ENCODE results near the gene DUSP9. TPM values are rescaled to one million over a fixed set of nuclear protein-coding genes. Genes with fewer than 3 reads are reported as not detected.

Gene DUSP9, protein sequence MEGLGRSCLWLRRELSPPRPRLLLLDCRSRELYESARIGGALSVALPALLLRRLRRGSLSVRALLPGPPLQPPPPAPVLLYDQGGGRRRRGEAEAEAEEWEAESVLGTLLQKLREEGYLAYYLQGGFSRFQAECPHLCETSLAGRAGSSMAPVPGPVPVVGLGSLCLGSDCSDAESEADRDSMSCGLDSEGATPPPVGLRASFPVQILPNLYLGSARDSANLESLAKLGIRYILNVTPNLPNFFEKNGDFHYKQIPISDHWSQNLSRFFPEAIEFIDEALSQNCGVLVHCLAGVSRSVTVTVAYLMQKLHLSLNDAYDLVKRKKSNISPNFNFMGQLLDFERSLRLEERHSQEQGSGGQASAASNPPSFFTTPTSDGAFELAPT
- total RNA-seq (under 1 TPM in 2 of 5 donors, not detected in 3; 0.13 to 0.19 TPM), total RNA-seq (0 to 0.34 (median 0) reads per million in 29 experiments)
- not detected for total RNA-seq (2013)

DNA sequence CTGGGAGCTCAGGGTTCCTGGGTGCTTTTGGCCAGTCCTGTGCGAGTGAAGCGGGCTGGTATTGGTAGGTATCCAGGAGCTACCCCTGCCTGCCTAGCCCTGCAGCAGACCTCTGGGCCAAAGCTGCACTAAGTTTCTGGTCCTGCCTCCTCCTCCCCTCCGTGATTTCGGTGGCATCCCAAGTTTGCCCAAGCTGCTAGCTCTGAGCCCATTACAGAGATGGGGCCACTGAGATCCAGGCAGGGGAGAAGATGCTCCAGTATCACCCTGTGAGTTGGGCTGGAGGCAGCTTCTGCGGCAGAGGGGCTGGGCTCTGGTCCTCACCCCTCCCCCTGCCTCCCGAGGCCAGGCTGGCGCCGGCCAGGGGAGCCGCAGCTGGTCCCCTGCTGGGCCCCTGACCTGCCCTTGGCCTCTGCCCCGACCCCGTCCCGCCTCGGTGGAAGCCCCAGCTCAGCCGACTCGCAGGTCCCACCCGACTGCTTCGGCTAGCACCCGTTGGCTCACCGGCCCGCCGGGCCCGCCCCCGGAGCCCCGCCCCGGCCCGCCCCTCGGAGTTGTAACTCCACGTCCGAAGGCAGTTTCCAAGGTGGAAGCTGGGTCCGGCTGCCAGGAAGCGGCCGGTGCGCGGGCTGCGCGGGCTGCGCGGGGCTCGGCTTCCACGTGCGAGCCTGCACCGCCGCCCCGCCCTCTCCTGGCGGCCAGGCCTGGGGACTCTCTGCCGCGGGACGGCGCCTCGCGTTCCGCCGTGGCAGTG is at the start of gene DUSP9:
Gene DUSP9, plus strand, starts transcription at position 584 of the 754 bp plus-strand sequence. CDS start 751 bp downstream, outside the sequence.
- DNase-seq (peak in 2 of 35 experiments; percentile 10 to 22), ATAC-seq (replicated peaks in 1 of 4) (peak in 3 of 4 experiments; percentile 31 to 39 (median 32))
- ChIA-PET CTCF (interaction anchor here (0.6 to 1.0 kb wide), 3 partner anchors 16 to 37 kb away, joined by 3 read pairs; no protein-coding TSS in a partner anchor), POLR2A (no interaction called here)
- no peak within 1 kb of the TSS for H3K27ac ChIP-seq (ENCODE audit: low read length)
- H3K27me3 ChIP-seq (replicated peaks in 1 of 2; ENCODE audit: control insufficient read depth in 2 of 2, extremely low read depth in 1 of 2, insufficient read depth in 2 of 2, low read length in 1 of 2), result peaks cover 8 to 62% of the 10 kb centered on the region in 2 experiments
- H3K4me1 ChIP-seq (ENCODE audit: control insufficient read depth in 1 of 2, extremely low read depth in 1 of 2, insufficient read depth in 2 of 2, low read length in 2 of 2), result peaks cover 0 to 30% of the 10 kb centered on the region in 2 experiments
- peak within 1 kb of the TSS in 1 of 2 donors; percentile 47 for H3K4me3 ChIP-seq (ENCODE audit: control insufficient read depth in 1 of 2, extremely low read depth in 1 of 2, low read length in 1 of 2)
- Mint-ChIP-seq H3K27me3 (peaks cover 15 to 33% of the 10 kb centered on the region in 2 donors), H3K4me3 (peak within 1 kb of the TSS; percentile 9 to 34 (median 31)), H3K9me3 (no peaks in the 10 kb centered on the region), H3K36me3 (no peaks in the 10 kb centered on the region), H3K27ac (no peak within 1 kb of the TSS), H3K4me1 (peaks cover 6 to 16% (median 9%) of the 10 kb centered on the region in 3 donors)
- H3K9me3 ChIP-seq, result no peaks in the 10 kb centered on the region
- WGBS (ENCODE audit: insufficient coverage), result 7% methylated on average over 22 of the region's 53 CpGs
- H3K36me3 ChIP-seq (ENCODE audit: control insufficient read depth in 2 of 2, extremely low read depth in 1 of 2, insufficient read depth in 1 of 2, low read length in 1 of 2), result no peaks in the 10 kb centered on the region

DNA sequence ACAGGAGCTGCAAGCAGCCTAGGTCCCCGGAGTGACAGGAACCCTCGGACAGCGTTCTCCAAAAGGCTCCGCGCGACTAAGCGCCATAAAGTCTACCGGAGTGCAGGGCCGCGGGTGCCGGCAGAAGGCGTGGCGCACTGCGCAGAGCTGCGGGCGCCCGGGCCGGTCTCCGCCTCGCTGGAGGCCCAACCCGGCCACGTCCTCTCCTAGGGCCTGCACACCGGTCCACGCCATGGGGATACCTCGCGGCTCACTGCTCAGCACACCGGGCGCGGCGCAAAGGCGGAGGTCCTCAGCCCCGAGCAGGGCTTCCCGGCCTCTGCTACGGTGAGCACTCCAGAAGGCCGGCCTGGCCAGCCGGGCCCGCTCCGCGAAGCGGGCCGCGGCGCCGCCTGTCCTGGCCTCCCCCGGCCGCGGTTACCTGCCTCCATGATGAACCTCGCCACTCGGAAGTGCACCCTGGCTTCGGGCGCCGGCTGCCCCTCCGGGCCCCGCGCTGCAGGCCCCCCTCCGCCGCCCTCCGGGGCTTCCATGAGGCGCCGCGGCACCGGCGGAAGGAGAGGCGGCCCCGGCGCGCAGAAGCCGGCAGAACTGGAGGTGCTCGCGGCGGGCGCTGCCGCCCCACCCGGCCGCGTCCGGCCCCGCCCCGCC is 48.3 kb upstream of the DUSP9 start, which contains the start of gene CCNQ:
Gene CCNQ, minus strand, starts transcription at position 599 of the 651 bp plus-strand sequence. Its CDS starts 66 bp downstream, at position 533.
- POLR2A ChIA-PET, result interaction anchor here (0.6 to 0.7 kb wide), 3 partner anchors 18 to 717 kb away, joined by 3 to 6 read pairs (median 3); no protein-coding TSS in a partner anchor
- Histone ChIP-seq H3K4me1 (ENCODE audit: control insufficient read depth in 1 of 2, extremely low read depth in 1 of 2, insufficient read depth in 2 of 2, low read length in 2 of 2) (peaks cover 2 to 47% of the 10 kb centered on the region in 2 experiments), H3K9me3 (no peaks in the 10 kb centered on the region), H3K27me3 (replicated peaks in 1 of 2; ENCODE audit: control insufficient read depth in 2 of 2, extremely low read depth in 1 of 2, insufficient read depth in 2 of 2, low read length in 1 of 2) (no peaks in the 10 kb centered on the region), H3K27ac (ENCODE audit: low read length) (no peak within 1 kb of the TSS), H3K4me3 (ENCODE audit: control insufficient read depth in 1 of 2, extremely low read depth in 1 of 2, low read length in 1 of 2) (peak within 1 kb of the TSS; percentile 64 to 73), H3K36me3 (ENCODE audit: control insufficient read depth in 2 of 2, extremely low read depth in 1 of 2, insufficient read depth in 1 of 2, low read length in 1 of 2) (peaks cover 2 to 21% of the 10 kb centered on the region in 2 donors)
- Mint-ChIP-seq H3K36me3 (peaks cover 5% of the 10 kb centered on the region), H3K27ac (peak within 1 kb of the TSS; percentile 77 to 84), H3K9me3 (no peaks in the 10 kb centered on the region), H3K4me3 (peak within 1 kb of the TSS; percentile 82 to 87 (median 85)), H3K4me1 (peaks cover 41 to 51% (median 50%) of the 10 kb centered on the region in 3 donors), H3K27me3 (peaks cover 0 to 13% of the 10 kb centered on the region in 2 donors)
- ATAC-seq (replicated peaks in 1 of 4), result peak; percentile 41 to 80 (median 77)
- CTCF ChIA-PET, result interaction anchor here in 1 of 2 donors (0.7 to 1.0 kb wide), 2 partner anchors 11 to 66 kb away, joined by 3 read pairs; no protein-coding TSS in a partner anchor
- under 1% methylated on average over 79 of the region's 79 CpGs for WGBS (ENCODE audit: insufficient coverage)
- peak in 9 of 35 experiments; percentile 5 to 31 (median 20) for DNase-seq

DNA sequence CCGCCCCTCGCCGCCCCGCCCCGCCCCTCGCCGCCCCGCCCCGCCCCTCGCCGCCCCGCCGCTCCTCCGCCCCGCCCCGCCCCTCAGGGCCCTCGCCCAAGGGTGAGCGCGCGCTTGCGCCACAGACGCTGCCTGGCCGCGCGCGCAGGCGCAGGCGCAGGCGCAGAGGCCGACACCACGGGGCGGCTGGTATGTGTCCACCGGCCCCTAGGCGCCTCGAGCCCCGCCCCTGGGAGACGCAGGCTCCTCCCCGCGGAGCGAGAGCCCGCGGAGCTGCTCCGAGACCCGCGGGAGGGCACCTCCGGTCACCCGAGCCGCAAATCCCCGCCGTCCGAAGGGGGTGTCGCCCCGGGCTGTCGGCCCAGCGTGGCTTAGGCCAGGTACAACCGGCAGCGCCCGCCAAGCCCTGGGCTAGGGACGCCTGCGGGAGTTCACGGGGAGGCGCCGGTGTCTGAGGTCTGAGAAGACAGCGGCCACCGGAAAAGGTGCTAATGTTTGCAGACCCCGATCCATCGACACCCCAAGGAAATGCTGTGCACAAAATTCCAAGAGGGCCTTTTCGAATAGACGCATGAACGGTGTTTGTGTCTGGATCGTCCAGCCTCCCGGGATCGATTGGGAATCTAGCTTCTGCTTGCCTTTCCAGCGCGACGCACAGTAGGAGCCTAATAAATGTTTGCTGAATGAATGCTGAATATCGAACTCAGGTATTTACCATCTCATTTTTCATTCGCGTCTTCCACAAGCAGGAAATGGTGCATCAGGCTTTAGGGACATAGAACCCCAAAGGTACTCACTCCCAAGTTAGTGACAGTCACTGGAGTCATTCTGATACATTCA is 47.6 kb upstream of the DUSP9 start:
- no peaks in the 10 kb centered on the region for H3K9me3 Mint-ChIP-seq
- Histone ChIP-seq H3K36me3 (ENCODE audit: control insufficient read depth in 2 of 2, extremely low read depth in 1 of 2, insufficient read depth in 1 of 2, low read length in 1 of 2) (peaks cover 0 to 14% of the 10 kb centered on the region in 2 donors), H3K27me3 (replicated peaks in 1 of 2; ENCODE audit: control insufficient read depth in 2 of 2, extremely low read depth in 1 of 2, insufficient read depth in 2 of 2, low read length in 1 of 2) (no peaks in the 10 kb centered on the region), H3K9me3 (no peaks in the 10 kb centered on the region), H3K4me1 (ENCODE audit: control insufficient read depth in 1 of 2, extremely low read depth in 1 of 2, insufficient read depth in 2 of 2, low read length in 2 of 2) (peaks cover 2 to 52% of the 10 kb centered on the region in 2 experiments), H3K27ac (ENCODE audit: low read length) (no peak overlapping the region), H3K4me3 (ENCODE audit: control insufficient read depth in 1 of 2, extremely low read depth in 1 of 2, low read length in 1 of 2) (peak overlapping the region; percentile 48 to 73)
- H3K36me3 Mint-ChIP-seq, result peaks cover 5% of the 10 kb centered on the region
- H3K4me1 Mint-ChIP-seq, result peaks cover 48 to 59% (median 58%) of the 10 kb centered on the region in 3 donors
- DNase-seq (peak; percentile 56 to 91 (median 74)), ATAC-seq (replicated peaks in 1 of 4) (peak; percentile 83 to 86 (median 84))
- H3K27ac Mint-ChIP-seq, result peak overlapping the region; percentile 69 to 84
- CTCF ChIA-PET, result interaction anchor here (0.5 to 1.7 kb wide), 4 partner anchors 10 to 97 kb away, joined by 3 to 6 read pairs (median 4); no protein-coding TSS in a partner anchor
- peak overlapping the region; percentile 76 to 87 (median 82) for H3K4me3 Mint-ChIP-seq
- POLR2A ChIA-PET, result no interaction called here
- peaks cover 0 to 13% of the 10 kb centered on the region in 2 donors for H3K27me3 Mint-ChIP-seq
- 0% methylated on average over 45 of the region's 79 CpGs for WGBS (ENCODE audit: insufficient coverage)

DNA sequence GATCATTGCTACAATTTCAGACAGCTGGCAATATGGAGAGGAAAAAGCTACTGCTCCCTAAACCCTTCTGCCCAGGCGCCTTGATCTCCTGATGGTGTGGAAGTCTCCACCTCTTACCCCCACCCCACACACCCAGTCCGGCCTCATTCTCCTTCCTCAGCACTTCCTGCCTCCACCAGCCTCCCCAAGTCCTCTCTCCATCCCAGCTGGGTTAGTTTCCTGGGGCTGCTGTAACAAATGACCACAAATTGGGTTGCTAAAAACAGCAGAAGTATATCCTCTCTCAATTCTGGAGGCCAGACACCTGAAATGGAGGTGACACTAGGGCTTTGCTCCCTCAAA is 47.0 kb upstream of the DUSP9 start:
- H3K4me1 Mint-ChIP-seq, result peaks cover 50 to 61% (median 59%) of the 10 kb centered on the region in 3 donors
- POLR2A ChIA-PET, result no interaction called here
- peaks cover 0 to 13% of the 10 kb centered on the region in 2 donors for H3K27me3 Mint-ChIP-seq
- H3K27ac ChIP-seq (ENCODE audit: low read length), result no peak overlapping the region
- peak overlapping the region; percentile 48 to 73 for H3K4me3 ChIP-seq (ENCODE audit: control insufficient read depth in 1 of 2, extremely low read depth in 1 of 2, low read length in 1 of 2)
- H3K27me3 ChIP-seq (replicated peaks in 1 of 2; ENCODE audit: control insufficient read depth in 2 of 2, extremely low read depth in 1 of 2, insufficient read depth in 2 of 2, low read length in 1 of 2), result no peaks in the 10 kb centered on the region
- H3K9me3 Mint-ChIP-seq, result no peaks in the 10 kb centered on the region
- H3K4me3 Mint-ChIP-seq, result peak overlapping the region; percentile 76 to 87 (median 82)
- peaks cover 5% of the 10 kb centered on the region for H3K36me3 Mint-ChIP-seq
- no CpG with 5 or more reads among the region's 2 CpGs for WGBS (ENCODE audit: insufficient coverage)
- CTCF ChIA-PET, result interaction anchor here (0.5 to 1.7 kb wide), 4 partner anchors 10 to 98 kb away, joined by 3 to 6 read pairs (median 4); no protein-coding TSS in a partner anchor
- DNase-seq (no peak), ATAC-seq (replicated peaks in 1 of 4) (no peak)
- no peaks in the 10 kb centered on the region for H3K9me3 ChIP-seq
- H3K36me3 ChIP-seq (ENCODE audit: control insufficient read depth in 2 of 2, extremely low read depth in 1 of 2, insufficient read depth in 1 of 2, low read length in 1 of 2), result peaks cover 0 to 9% of the 10 kb centered on the region in 2 donors
- H3K27ac Mint-ChIP-seq, result peak overlapping the region; percentile 69 to 84
- H3K4me1 ChIP-seq (ENCODE audit: control insufficient read depth in 1 of 2, extremely low read depth in 1 of 2, insufficient read depth in 2 of 2, low read length in 2 of 2), result peaks cover 2 to 52% of the 10 kb centered on the region in 2 experiments

DNA sequence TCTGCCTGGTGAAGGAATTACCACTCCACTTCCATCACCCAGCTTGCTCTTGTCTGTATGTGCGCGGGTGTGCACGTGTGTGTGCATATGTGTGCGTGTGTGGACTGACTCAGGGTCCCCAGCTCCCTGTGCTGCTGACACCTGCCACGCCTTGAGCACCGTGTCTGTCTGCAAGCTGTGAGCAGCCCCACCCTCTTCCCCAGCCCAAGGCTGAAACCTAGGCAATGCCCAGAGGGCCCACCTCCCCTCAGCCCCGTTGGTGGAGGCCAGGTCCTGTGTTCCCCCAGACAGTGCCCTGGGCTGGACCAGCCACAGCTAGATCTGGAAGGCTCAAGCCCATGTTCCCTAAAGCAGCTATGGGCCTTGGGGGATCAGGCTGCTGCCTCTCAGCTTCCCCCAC is 46.1 kb upstream of the DUSP9 start:
- H3K9me3 ChIP-seq, result no peaks in the 10 kb centered on the region
- H3K9me3 Mint-ChIP-seq, result no peaks in the 10 kb centered on the region
- H3K36me3 ChIP-seq (ENCODE audit: control insufficient read depth in 2 of 2, extremely low read depth in 1 of 2, insufficient read depth in 1 of 2, low read length in 1 of 2), result peaks cover 0 to 3% of the 10 kb centered on the region in 2 donors
- H3K27ac Mint-ChIP-seq, result no peak overlapping the region
- H3K4me3 Mint-ChIP-seq, result peak overlapping the region; percentile 39 to 76 (median 49)
- ChIA-PET POLR2A (no interaction called here), CTCF (interaction anchor here in 1 of 2 donors (1.7 kb wide), 1 partner anchor 9 kb away, joined by 6 read pairs; no protein-coding TSS in a partner anchor)
- 59% methylated on average over 2 of the region's 7 CpGs for WGBS (ENCODE audit: insufficient coverage)
- H3K4me1 ChIP-seq (ENCODE audit: control insufficient read depth in 1 of 2, extremely low read depth in 1 of 2, insufficient read depth in 2 of 2, low read length in 2 of 2), result peaks cover 2 to 52% of the 10 kb centered on the region in 2 experiments
- H3K4me1 Mint-ChIP-seq, result peaks cover 47 to 59% (median 56%) of the 10 kb centered on the region in 3 donors
- no peaks in the 10 kb centered on the region for H3K27me3 ChIP-seq (replicated peaks in 1 of 2; ENCODE audit: control insufficient read depth in 2 of 2, extremely low read depth in 1 of 2, insufficient read depth in 2 of 2, low read length in 1 of 2)
- H3K27ac ChIP-seq (ENCODE audit: low read length), result no peak overlapping the region
- no peak for DNase-seq
- peaks cover under 1% of the 10 kb centered on the region for H3K36me3 Mint-ChIP-seq
- H3K27me3 Mint-ChIP-seq, result peaks cover 0 to 13% of the 10 kb centered on the region in 2 donors
- H3K4me3 ChIP-seq (ENCODE audit: control insufficient read depth in 1 of 2, extremely low read depth in 1 of 2, low read length in 1 of 2), result no peak overlapping the region
- ATAC-seq (replicated peaks in 1 of 4), result no peak
